AG04450 (cell line): ENCODE data around the gene CCDC28B. TPM values are rescaled to one million over a fixed set of nuclear protein-coding genes. Genes with fewer than 3 reads are reported as not detected.

Source experiments
- CTCF ChIA-PET: fragments of 300-600, 350-600 bp; formaldehyde crosslinking; extraction: SDS; loops from one replicate; lab custom pipeline; 2022; ENCODE audit warnings: antibody characterized with exemption, inconsistent platforms; lab: Charles Lee
- POLR2A ChIA-PET: fragments of 350-600 bp; formaldehyde crosslinking; extraction: SDS; loops from one replicate; lab custom pipeline; 2021; ENCODE audit warnings: antibody characterized with exemption, inconsistent platforms; lab: Yijun Ruan, JAX
- DNase-seq: peaks from one replicate; pipeline ENCODE4 v3.0.0-alpha.2; 2011; ENCODE audit warnings: low read depth, low spot score
- H3K27ac ChIP-seq: one replicate; pipeline ENCODE4 v1.5.1; 2012; ENCODE audit warnings: low read depth, low read length, control low read depth
- H3K27me3 ChIP-seq: one replicate; pipeline ENCODE4 v1.6.0; 2012; ENCODE audit warnings: low read length; ENCODE audit not compliant: control insufficient read depth, insufficient read depth
- H3K4me3 ChIP-seq: 2 replicates; pipeline ENCODE4 v1.5.1; 2011; ENCODE audit warnings: mild to moderate bottlenecking, low read depth, low read length, control low read depth
- H3K9me3 ChIP-seq: 2 replicates; pipeline ENCODE4 v1.5.1; 2012; ENCODE audit warnings: low read length; ENCODE audit not compliant: control insufficient read depth, insufficient read depth
- polyA plus RNA-seq: library from polyadenylated mRNA; depleted of rRNA; stranded (reverse); fragments of >200 nt; gene quantifications from 2 replicates; pipeline ENCODE4 v1.2.3, GENCODE V29; 2011
- TF ChIP-seq, protein P1 (sequence below): IDR thresholded peaks from 2 replicates; pipeline ENCODE4 v1.5.1; 2011; ENCODE audit warnings: low read depth, low read length, control low read depth, inconsistent platforms

Gene CCDC28B
- polyA plus RNA-seq, 1 experiment, result 17.6 TPM

DNA sequence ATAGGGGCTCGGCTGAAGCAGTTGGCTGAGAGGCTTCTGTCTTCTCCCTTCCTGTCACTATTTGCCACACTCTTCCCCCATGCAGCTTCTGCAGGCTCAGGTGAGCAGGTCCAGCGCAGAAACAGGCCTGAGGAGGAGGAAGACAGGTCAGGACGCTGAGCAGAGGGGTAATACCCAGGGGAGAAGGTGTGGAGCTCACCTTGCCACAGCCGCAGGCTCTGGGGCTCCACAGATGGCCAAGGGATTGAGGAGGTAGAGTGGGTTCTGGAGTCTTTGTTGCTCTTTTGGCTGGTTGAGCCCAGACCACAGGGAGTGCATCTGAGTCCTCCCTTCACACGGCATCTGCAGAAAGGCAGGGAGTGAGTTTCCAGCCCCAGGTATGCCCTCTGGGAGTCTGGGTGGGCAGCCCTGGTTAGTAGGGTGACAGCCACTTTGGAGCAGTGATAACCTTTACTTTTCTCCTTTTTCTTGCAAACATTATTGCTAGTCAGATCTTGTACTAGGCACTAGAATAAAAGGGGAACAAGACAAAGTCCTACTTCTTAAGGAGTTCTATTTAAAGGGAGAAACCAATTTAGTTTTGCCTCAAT lies 31.5 kb downstream of the CCDC28B start:
- Histone ChIP-seq H3K27me3 (no peaks in the 10 kb centered on the region), H3K27ac (no peak overlapping the region), H3K4me3 (no peak overlapping the region), H3K9me3 (no peaks in the 10 kb centered on the region; the same call in 1 of the 2 replicates)
- no peak for DNase-seq
- CTCF ChIA-PET, result interaction anchor here (1.1 to 1.7 kb wide), 2 partner anchors 16 kb away, joined by 3 to 5 read pairs; no protein-coding TSS in a partner anchor
- POLR2A ChIA-PET, result interaction anchor here (0.7 to 1.3 kb wide), 3 partner anchors 9 to 104 kb away, joined by 3 to 5 read pairs (median 3); partner anchors contain the start of gene MARCKSL1
- TF ChIP-seq, protein P1, sequence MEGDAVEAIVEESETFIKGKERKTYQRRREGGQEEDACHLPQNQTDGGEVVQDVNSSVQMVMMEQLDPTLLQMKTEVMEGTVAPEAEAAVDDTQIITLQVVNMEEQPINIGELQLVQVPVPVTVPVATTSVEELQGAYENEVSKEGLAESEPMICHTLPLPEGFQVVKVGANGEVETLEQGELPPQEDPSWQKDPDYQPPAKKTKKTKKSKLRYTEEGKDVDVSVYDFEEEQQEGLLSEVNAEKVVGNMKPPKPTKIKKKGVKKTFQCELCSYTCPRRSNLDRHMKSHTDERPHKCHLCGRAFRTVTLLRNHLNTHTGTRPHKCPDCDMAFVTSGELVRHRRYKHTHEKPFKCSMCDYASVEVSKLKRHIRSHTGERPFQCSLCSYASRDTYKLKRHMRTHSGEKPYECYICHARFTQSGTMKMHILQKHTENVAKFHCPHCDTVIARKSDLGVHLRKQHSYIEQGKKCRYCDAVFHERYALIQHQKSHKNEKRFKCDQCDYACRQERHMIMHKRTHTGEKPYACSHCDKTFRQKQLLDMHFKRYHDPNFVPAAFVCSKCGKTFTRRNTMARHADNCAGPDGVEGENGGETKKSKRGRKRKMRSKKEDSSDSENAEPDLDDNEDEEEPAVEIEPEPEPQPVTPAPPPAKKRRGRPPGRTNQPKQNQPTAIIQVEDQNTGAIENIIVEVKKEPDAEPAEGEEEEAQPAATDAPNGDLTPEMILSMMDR, result no peak

DNA sequence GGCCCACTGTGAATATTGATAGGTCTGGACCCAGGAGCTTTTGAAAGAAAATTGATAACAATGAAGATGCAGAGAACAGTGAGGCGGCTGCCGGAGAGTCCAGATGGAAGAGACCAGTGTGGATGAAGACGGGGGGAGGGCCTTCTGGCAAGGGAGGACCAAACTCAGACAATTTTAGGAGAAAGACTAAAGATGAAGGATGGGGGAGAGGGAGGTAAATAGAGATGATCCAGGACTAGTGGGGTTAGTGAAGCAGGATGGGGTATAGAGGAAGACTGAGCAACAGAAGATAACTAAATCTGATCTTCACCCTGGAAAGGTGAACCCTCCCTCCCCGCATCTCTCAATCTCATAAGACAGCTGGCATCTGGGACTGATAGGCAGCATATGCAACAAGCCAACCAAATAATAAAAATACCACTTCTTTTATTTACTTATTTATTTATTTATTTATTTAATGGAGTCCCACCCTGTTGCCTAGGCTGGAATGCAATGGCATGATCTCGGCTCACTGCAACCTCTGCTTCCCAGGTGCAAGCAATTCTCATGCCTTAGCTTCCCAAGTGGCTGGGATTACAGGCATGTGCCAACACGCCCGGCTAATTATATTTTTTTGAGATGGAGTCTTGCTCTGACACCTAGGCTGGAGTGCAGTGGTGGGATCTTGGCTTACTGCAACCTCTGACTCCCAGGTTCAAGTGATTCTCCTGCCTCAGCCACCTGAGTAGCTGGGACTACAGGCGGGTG lies 32.3 kb downstream of the CCDC28B start:
- Histone ChIP-seq H3K27me3 (no peaks in the 10 kb centered on the region), H3K9me3 (no peaks in the 10 kb centered on the region; the same call in 1 of the 2 replicates), H3K4me3 (no peak overlapping the region), H3K27ac (no peak overlapping the region)
- POLR2A ChIA-PET, result interaction anchor here (1.2 kb wide), 1 partner anchor 8 kb away, joined by 5 read pairs; no protein-coding TSS in a partner anchor
- TF ChIP-seq, protein P1, result no peak
- CTCF ChIA-PET, result interaction anchor here (1.1 to 1.7 kb wide), 2 partner anchors 15 to 17 kb away, joined by 3 to 5 read pairs; no protein-coding TSS in a partner anchor
- no peak for DNase-seq

DNA sequence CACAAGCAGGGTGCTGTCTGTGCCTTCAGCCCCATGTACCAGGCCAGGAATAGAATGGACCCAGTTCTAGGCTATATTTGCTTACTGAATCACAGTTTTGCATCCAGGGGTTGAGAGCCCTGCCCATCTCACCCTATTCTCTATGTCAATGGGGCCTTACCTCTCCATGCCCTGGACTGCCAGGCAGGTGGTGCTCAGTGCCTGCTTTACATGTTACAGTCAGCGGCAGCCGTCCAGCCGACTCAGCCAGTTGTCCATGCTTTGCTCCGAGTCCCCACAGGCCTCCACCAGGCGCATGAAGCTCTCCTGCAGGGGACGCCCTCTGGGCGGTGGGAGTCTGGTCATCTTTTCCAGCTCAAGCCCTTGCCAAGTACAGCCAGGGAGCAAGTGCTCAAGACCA lies 34.4 kb downstream of the CCDC28B start:
- DNase-seq, result no peak
- H3K27ac ChIP-seq, result peak overlapping the region; percentile 12
- TF ChIP-seq, protein P1, result no peak
- H3K27me3 ChIP-seq, result no peaks in the 10 kb centered on the region
- no peak overlapping the region for H3K4me3 ChIP-seq
- ChIA-PET POLR2A (interaction anchor here (0.6 to 1.2 kb wide), 3 partner anchors 18 to 123 kb away, joined by 3 to 5 read pairs (median 4); no protein-coding TSS in a partner anchor), CTCF (no interaction called here)
- no peaks in the 10 kb centered on the region; the same call in 1 of the 2 replicates for H3K9me3 ChIP-seq

DNA sequence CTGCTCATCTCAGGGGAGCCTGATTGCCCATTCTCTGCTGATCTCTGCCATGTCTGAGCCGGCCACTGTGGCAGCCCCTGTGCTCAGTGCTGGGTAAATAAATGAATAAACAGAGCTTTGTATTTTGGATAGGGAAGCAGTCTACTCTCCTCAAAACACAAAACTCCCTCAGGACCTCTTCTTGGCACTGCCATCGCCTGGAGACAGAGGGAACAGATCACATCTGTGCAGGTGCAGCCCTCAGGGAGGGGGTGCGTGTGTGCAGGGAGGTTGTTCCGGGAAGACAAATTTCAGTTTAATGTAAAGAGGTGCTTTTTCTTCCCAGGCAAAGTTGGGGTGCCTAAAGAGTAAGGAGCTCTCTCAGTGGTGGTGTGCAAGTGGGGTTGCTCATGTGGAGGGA lies 38.9 kb downstream of the CCDC28B start:
- TF ChIP-seq, protein P1, result no peak
- H3K27me3 ChIP-seq, result no peaks in the 10 kb centered on the region
- ChIA-PET CTCF (interaction anchor here (1.8 to 2.8 kb wide), 2 partner anchors 9 to 23 kb away, joined by 13 read pairs; no protein-coding TSS in a partner anchor), POLR2A (interaction anchor here (1.4 kb wide), 1 partner anchor 52 kb away, joined by 4 read pairs; no protein-coding TSS in a partner anchor)
- H3K4me3 ChIP-seq, result no peak overlapping the region
- no peaks in the 10 kb centered on the region; the same call in 1 of the 2 replicates for H3K9me3 ChIP-seq
- H3K27ac ChIP-seq, result peak overlapping the region; percentile 21
- DNase-seq, result no peak
